Hematopoietic multipotent progenitor cell treated with erythropoietin and hydrocortisone succinate and interleukin-3 and kit ligand, for 4 days (in vitro differentiated cells): ENCODE results near the gene VRK2.
"Not testable (repeated sequence)": the region's sequence is repeated elsewhere in the genome, so short reads cannot be mapped to it uniquely, and the experiment has no call there.

ENCODE experiments used
- DNase-seq: peaks from one replicate; pipeline ENCODE4 v3.0.0-alpha.2; 2015

VRK2 gene

DNA sequence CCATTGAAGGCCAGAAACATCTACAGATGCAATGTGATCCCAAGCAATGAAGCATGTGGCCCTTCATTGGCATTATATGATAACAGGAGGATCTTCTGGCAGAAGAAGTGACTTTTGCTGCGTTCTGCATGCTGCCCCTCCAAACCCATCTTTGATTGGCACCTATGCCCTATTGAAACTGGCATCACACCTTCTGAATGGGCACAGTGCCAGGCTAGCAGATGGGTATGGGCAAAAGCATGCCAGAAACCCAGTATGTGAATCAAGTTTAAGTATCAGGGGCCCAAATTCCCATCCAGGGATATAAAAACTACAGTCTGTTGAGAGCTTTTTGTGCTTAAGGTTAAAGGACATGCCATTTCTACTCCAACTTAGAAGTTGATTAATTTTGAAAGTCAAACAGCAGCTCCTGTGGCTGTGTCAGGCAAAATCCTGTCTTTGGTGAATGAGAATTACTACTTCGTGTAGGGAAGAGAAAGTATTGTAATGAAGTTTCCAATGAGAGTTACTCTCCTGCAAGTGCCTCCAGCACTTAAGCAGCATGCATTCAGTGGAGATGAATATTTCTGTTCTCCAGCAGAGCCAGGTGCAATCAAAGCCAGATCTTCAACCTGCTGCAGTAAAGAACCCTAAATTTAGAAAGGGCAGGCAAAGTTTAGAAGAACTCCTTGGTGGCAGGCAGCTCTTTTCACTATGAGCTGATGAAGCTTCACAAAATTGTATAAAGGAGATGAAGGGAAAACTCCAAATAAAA lies 8.6 kb downstream of the VRK2 start:
- DNase-seq, result no peak

DNA sequence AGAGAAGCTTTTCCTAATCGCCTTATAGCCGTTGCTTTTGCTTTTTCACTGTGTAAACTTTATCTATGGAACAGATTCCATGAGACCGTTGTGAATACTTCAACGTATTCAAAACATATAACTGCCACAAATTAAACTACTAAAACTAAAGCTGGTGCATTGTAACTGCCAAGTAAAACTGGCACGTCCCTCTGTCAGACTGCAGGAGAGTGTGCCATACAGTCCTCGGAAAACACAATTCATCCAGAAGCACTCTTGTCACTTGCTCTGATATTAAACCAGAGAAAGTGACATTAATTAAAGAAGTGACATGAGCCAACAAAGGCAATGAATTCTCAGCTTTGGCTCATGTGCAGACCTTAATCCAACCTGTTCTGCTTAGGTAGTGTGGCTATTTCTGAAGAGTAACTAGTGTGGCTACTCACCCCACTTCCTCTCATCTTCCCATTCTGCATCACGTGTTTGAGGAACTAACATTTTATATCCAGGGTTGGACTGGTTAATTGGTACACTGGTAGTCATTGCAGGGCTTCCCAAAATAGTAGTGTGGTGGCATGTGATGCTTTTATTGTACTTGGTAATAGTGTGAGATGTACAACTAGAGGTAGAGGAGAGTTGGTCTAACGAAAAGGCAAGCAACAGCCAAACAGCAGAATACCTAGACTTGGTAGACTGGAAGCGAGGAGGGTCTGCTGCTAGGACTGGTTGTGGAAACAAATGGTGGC lies 9.7 kb downstream of the VRK2 start:
- DNase-seq, result no peak

DNA sequence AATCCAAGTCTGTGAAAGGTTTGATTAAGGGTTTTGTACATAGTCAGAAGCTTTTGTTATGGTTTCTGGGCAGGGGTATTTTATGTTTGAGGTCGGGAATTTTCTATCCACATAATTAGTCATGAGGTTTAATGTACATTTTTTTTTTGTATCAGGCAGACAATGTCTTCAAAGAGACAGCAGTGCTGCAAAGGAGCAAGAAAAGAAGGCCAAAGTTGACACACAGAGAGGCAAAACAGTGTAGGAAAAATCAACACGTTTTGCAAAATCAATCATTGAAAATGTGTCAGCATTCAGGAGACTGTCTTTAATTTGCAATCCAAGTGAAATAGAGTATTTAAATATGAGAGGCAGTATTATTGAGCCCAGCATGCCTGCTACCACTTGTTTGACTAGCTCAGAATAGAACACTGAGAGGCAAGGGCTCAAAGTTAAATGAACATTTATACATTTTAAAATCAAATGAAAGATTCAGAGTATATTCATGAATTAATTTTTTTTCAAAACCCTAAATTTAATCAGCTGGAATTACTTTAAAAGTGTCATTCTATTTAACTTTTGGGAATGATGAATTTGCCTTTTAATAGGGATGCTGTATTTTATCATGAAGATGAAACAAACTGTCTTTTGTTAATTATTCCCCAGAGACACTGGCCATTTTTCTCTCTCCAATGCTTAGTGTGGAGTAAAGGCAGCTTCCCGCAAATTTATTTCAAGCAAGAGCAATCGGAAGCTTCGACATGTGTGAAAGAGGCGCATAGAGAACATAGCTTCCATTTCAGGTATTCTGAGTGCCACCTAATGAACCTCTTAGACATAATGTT lies 11.3 kb downstream of the VRK2 start:
- no peak for DNase-seq

GRCh38 chr2:58063641-58064040 lies 17.0 kb downstream of the VRK2 start:
- no peak for DNase-seq

DNA sequence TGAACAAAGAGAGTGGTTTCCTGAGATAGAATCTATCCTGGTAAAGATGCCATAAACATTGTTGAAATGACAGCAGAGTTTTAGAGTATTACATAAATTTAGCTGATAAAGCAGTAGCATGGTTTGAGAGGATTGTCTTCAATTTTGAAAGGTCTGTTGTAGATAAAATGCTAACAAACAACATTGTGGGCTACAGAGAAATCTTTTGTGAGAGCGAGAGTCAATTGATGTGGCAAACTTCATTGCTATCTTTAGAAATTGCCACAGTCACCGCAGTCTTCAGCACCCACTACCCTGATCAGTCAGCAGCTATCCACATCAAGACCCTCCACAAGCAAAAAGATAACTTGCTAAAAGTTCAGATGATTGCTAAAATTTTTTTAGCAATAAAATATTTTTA lies 17.5 kb downstream of the VRK2 start:
- no peak for DNase-seq

GRCh38 chr2:58065248-58065647 lies 18.6 kb downstream of the VRK2 start:
- no peak for DNase-seq

- no peak for DNase-seq
These were observed 20.4 kb downstream of the VRK2 start for GRCh38 chr2:58067001-58067400.

GRCh38 chr2:58070765-58071164 lies 24.2 kb downstream of the VRK2 start:
- no peak for DNase-seq

- DNase-seq, result no peak
These were observed 25.5 kb downstream of the VRK2 start for GRCh38 chr2:58072102-58072501.

GRCh38 chr2:58073008-58073407 lies 26.4 kb downstream of the VRK2 start:
- no peak for DNase-seq

- DNase-seq, result peak; percentile 17
These were observed 27.1 kb downstream of the VRK2 start for GRCh38 chr2:58073751-58074150.

DNA sequence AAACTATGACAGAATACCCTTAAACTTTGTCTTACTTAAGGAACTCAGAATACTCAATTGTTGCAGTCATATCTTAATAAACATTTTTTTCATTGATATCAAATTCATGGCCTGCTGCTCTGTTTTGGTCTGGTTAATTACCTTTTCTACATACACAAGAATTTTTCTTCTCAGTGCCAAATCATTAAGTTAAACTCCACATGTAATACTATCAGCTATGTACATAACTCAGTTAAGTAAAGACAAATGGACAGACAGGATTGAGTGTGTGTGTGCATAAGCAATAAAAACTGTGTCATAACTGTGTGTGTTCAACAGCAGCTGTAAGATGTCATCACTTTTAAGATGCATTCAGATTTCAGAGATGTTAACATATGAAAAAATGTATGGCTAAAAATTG lies 34.4 kb downstream of the VRK2 start:
- no peak for DNase-seq

DNA sequence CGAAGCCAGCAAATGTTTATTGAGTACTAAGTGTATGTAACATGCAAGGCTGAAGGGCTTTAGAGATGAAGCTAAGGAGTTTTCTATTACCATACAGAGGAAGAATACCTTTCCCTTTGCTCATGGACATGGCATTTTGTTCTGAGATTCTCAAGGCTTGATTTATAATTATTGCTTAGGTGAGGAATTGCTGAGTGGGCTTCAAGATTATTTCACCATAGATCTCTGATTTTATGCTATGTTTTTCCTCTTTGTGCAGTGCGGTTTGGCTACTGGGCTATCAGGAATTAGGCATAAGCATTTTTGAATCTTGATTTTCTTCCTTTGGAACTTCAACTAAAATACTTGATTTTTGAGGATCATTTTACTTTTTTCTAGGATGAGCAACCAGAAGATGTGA lies 42.5 kb downstream of the VRK2 start:
- DNase-seq, result no peak

- not testable (repeated sequence) for DNase-seq
These were observed 46.2 kb downstream of the VRK2 start for GRCh38 chr2:58092772-58093171.

DNA sequence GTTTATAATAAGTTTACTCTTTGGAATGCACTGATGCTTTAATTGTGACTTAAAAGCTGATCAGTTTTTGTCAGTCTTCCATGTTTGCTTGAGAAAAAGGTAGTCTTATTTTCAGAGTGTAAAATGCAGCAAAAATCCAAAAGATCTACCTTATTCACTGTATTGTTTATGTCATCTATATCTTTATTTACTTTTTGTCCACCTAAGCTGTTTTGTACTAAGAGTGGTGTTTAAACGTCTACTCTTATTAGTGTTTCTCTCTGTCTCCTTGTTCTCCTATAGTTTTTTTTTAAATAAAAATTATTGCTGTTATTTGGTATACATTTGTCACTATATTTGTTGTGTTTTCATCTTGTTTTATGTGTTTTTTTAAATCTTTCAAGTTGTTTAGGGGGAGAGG lies 50.4 kb downstream of the VRK2 start:
- DNase-seq, result no peak

DNA sequence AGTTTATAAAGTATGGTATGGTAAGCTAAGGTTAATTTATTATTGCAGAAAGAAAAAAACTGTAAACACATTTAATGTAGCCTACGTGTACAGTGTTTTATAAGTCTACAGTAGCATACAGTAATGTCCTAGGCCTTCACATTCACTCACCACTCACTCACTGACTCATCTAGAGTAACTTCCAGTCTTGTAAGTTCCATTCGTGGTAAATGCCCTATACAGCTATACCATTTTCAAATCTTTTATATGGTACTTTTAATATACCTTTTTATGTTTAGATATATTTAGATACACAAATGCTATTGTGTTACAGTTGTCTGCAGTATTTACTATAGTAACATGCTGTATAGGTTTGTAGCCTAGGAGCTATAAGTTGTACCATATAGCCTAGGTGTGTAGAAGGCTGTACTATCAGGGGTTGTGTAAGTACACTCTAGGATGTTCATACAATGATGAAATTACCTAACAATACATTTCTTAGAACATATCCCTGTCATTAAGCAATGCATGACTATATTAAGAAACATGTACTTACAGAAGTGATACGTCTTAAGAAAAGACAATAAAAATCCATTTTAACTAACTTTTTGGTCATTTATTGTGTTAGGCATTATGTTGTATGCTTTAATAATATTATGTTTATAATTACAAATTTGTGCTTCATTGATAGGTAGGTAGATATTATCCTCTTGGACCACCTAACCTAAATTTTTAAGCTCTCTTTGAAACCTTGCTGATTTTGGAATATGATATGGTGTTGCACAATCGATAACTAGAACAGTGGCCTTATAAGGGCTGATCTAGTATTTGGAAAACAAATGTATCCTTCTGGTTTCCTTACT lies 51.9 kb downstream of the VRK2 start:
- DNase-seq, result peak; percentile 21

GRCh38 chr2:58099096-58099769 lies 52.6 kb downstream of the VRK2 start:
- peak; percentile 61 for DNase-seq

- no peak for DNase-seq
These were observed 54.9 kb downstream of the VRK2 start for GRCh38 chr2:58101500-58101899.

- no peak for DNase-seq
These were observed 60.3 kb downstream of the VRK2 start for GRCh38 chr2:58106896-58107295.

GRCh38 chr2:58107803-58108710 lies 61.5 kb downstream of the VRK2 start:
- DNase-seq, result peak; percentile 20

GRCh38 chr2:58109481-58109880 lies 62.9 kb downstream of the VRK2 start:
- no peak for DNase-seq
